IPS-18a (cell line): ENCODE data around the gene CADM2.

Source experiments
- H3K27ac ChIP-seq: one replicate; pipeline ENCODE4 v1.5.1; 2013; ENCODE audit warnings: low read length
- H3K27me3 ChIP-seq: one replicate; pipeline ENCODE4 v1.6.1; 2013; ENCODE audit warnings: mild to moderate bottlenecking, low read length; ENCODE audit not compliant: control insufficient read depth, insufficient read depth
- H3K36me3 ChIP-seq: one replicate; pipeline ENCODE4 v1.6.1; 2013; ENCODE audit warnings: low read depth, low read length; ENCODE audit not compliant: control insufficient read depth
- H3K4me1 ChIP-seq: one replicate; pipeline ENCODE4 v1.6.1; 2013; ENCODE audit warnings: low read depth, low read length; ENCODE audit not compliant: control insufficient read depth
- H3K4me3 ChIP-seq: one replicate; pipeline ENCODE4 v1.5.1; 2013; ENCODE audit warnings: low read length
- H3K9ac ChIP-seq: one replicate; pipeline ENCODE4 v1.6.1; 2013; ENCODE audit warnings: mild to moderate bottlenecking, low read length, moderate library complexity
- H3K9me3 ChIP-seq: one replicate; pipeline ENCODE4 v1.6.1; 2013; ENCODE audit warnings: low read depth, low read length; ENCODE audit not compliant: control insufficient read depth

CADM2 gene

DNA sequence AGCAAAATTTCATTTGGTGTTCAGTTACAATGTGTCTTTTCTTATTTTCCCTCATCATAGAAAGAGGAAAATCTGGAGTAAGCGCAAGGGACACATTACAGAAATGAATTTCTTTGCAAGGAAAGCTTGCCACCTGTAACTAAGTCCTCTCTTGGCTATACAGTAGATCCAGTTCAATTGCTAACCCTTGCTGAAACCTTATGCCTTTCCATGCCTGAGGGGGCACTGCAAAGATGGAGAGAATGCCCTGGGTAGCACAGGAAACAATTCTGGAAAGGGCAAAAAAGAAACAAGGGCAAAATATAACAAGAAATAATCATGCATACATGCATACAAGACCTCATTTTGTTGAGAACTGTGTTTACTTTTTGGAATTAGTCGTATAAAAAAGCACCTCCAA, 4.3 kb downstream of the CADM2 start:
- H3K9ac ChIP-seq = no peak overlapping the region
- peaks cover 13% of the 10 kb centered on the region for H3K27me3 ChIP-seq
- H3K27ac ChIP-seq = no peak overlapping the region
- H3K4me3 ChIP-seq = no peak overlapping the region
- peaks cover 52% of the 10 kb centered on the region for H3K4me1 ChIP-seq
- no peaks in the 10 kb centered on the region for H3K36me3 ChIP-seq
- no peaks in the 10 kb centered on the region for H3K9me3 ChIP-seq

- Histone ChIP-seq H3K36me3 (no peaks in the 10 kb centered on the region), H3K4me3 (peak overlapping the region; percentile 21), H3K27me3 (peaks cover 13% of the 10 kb centered on the region), H3K27ac (peak overlapping the region; percentile 34), H3K4me1 (peaks cover 67% of the 10 kb centered on the region), H3K9ac (no peak overlapping the region), H3K9me3 (no peaks in the 10 kb centered on the region)
Measured at GRCh38 chr3:84965141-84965540, 6.4 kb downstream of the CADM2 start.

DNA sequence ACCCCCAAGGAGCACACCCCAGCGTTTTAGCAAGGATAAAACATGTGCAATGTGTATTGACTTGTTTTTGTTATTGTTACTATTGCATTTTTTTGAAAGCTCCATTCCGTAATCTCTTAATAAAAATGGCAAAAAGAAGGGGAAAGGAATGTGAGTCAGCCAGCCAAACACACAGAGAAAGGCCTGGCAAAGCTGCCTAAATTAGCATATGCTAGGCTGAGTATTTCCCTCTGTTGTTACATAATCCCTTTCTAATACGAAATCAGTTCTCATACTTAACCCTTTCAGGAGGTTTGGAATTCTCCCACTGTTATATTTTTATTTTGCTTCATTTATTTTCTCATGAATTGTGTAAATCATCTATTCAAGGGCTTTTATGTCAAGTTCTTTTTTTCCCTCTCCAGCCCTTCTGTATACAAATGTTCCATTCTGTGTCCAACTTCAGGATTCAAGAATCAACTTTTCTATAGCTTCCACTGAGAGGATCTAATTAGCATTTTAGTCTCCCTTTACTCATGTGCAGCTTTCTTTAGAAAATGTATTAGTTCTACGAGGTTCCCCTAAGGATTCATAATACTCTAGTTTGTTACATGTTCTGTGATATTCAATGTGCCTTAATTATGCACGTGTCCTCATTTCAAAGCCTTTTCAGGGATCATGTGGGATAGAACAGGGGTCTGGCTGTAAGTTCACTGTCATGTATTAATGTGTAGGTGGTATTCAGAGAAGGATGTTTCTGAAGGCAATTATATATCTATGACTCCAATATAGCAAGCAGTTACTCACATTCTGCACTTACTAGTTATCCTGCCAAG, 9.2 kb downstream of the CADM2 start:
- H3K4me1 ChIP-seq = peaks cover 71% of the 10 kb centered on the region
- peak overlapping the region; percentile 40 for H3K9ac ChIP-seq
- no peaks in the 10 kb centered on the region for H3K27me3 ChIP-seq
- peak overlapping the region; percentile 60 for H3K27ac ChIP-seq
- H3K9me3 ChIP-seq = no peaks in the 10 kb centered on the region
- peak overlapping the region; percentile 45 for H3K4me3 ChIP-seq
- no peaks in the 10 kb centered on the region for H3K36me3 ChIP-seq

DNA sequence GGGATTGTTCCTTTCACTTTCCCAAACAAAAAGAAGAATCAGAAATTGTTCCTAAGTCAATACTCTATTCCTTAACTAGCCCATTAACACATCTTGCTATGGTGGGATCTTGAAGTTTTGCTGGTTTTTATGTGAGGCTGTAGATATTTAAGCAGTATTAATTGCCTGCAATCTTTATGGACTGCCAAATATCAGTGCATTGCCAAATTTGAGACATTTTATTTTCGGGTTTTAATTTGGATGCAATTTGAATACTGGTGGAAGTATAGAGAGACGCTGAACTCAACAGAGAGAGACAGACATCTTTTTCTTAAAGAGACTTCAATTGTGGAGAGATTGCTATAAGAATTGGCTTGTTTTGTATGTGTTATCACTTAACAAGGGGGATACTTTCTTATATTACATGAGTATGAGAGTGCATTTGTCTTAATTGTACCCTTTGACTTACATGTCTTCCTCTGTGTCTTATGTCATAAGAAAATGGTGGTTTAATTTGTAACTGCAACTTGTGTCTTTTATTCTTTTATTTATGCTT, 10.0 kb downstream of the CADM2 start:
- H3K9ac ChIP-seq = no peak overlapping the region
- H3K9me3 ChIP-seq = no peaks in the 10 kb centered on the region
- peaks cover 65% of the 10 kb centered on the region for H3K4me1 ChIP-seq
- no peaks in the 10 kb centered on the region for H3K27me3 ChIP-seq
- H3K4me3 ChIP-seq = peak overlapping the region; percentile 14
- H3K36me3 ChIP-seq = no peaks in the 10 kb centered on the region
- no peak overlapping the region for H3K27ac ChIP-seq

DNA sequence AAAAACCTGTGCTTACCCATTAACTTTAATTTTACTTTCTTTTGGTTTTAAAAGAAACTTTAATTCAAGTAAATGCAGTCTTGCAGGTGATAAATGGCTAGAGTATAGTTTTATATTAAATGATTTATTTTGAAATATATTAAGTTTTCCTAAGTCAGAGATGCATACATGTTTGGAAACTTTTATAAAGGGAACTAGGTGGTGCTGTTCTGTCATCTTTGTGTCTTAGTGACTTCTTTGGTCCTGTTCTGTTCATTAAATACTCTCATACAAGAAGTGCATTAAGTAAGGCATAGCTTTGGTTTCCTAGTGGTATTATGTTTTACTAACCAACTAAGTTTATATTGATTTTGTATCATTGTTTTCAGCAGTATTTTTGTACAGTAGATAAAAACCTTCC, 15.6 kb downstream of the CADM2 start:
- H3K27ac ChIP-seq = no peak overlapping the region
- no peaks in the 10 kb centered on the region for H3K9me3 ChIP-seq
- H3K4me1 ChIP-seq = peaks cover 29% of the 10 kb centered on the region
- H3K27me3 ChIP-seq = no peaks in the 10 kb centered on the region
- H3K4me3 ChIP-seq = no peak overlapping the region
- no peaks in the 10 kb centered on the region for H3K36me3 ChIP-seq
- no peak overlapping the region for H3K9ac ChIP-seq

- peaks cover 11% of the 10 kb centered on the region for H3K4me1 ChIP-seq
Measured at GRCh38 chr3:84977021-84977420, 18.2 kb downstream of the CADM2 start.

GRCh38 chr3:84978843-84979242, 20.1 kb downstream of the CADM2 start:
- no peak overlapping the region for H3K9ac ChIP-seq
- peaks cover 12% of the 10 kb centered on the region for H3K4me1 ChIP-seq
- no peaks in the 10 kb centered on the region for H3K27me3 ChIP-seq
- no peaks in the 10 kb centered on the region for H3K36me3 ChIP-seq
- no peaks in the 10 kb centered on the region for H3K9me3 ChIP-seq
- no peak overlapping the region for H3K4me3 ChIP-seq
- H3K27ac ChIP-seq = peak overlapping the region; percentile 39

More at GRCh38 chr3:84977021-84977420, 18.2 kb downstream of the CADM2 start:
- Histone ChIP-seq H3K27me3 (no peaks in the 10 kb centered on the region), H3K36me3 (no peaks in the 10 kb centered on the region), H3K9ac (no peak overlapping the region), H3K9me3 (no peaks in the 10 kb centered on the region), H3K4me3 (no peak overlapping the region), H3K27ac (no peak overlapping the region)

DNA sequence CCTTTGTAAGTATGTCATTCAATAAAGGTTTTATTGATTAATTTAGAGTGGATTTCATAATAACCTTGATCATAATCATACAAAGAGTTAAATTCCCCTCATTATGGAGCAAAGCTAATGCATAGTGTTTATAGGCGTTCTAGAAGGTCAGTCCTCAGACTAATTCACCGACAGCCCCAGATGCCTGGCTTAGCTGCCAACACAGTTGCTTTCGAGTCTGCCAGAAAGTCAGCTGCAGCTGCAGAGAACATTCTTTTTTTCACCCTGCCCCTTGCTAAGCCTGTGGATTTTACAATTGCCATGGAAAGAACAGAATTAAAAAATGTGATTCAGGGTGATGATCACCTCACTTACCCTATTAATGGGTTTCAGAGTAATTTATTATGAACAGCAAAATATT, 21.2 kb downstream of the CADM2 start:
- Histone ChIP-seq H3K4me3 (no peak overlapping the region), H3K36me3 (no peaks in the 10 kb centered on the region), H3K9me3 (no peaks in the 10 kb centered on the region), H3K27me3 (no peaks in the 10 kb centered on the region), H3K9ac (no peak overlapping the region), H3K4me1 (peaks cover 21% of the 10 kb centered on the region), H3K27ac (no peak overlapping the region)

DNA sequence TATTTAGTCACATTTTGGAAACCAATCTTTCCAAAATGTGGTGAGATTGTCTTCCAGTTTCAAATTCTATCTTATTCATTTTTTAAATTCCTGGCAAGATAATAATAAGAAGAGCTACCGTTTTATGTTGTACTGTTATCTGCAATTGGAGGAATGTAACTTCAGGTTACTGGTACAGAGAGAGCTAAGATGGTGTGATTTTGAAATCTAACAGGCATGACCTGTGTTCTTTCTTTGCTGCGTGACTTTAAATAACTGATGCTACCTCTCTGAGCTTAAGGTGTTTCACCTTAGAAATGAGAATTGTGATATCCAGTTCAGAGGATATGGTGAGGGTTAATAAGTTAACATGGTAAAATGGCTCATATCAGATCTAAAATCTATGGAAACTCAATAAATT, 21.7 kb downstream of the CADM2 start:
- Histone ChIP-seq H3K36me3 (no peaks in the 10 kb centered on the region), H3K27ac (no peak overlapping the region), H3K9ac (no peak overlapping the region), H3K4me1 (peaks cover 21% of the 10 kb centered on the region), H3K27me3 (no peaks in the 10 kb centered on the region), H3K4me3 (no peak overlapping the region), H3K9me3 (no peaks in the 10 kb centered on the region)

DNA sequence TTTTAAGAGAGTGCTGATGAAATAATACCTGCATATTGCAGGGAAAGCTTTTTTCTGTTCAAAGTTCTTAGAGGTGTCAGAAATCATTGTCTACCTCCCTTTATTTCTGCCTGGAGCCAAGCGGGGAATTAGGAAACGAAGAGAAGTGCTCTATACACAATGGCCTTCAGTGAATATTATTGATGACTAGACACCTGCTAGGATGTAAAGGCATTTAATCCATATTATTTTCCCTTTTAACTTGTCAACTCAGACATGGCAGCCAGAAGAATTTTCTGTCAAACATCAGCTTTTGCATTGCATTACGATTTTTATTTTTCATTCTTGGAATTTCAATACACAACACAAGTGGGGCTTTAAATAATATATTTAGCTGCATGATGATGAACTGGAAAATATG, 24.7 kb downstream of the CADM2 start:
- Histone ChIP-seq H3K9me3 (no peaks in the 10 kb centered on the region), H3K9ac (no peak overlapping the region), H3K36me3 (no peaks in the 10 kb centered on the region), H3K27me3 (no peaks in the 10 kb centered on the region), H3K27ac (no peak overlapping the region), H3K4me1 (peaks cover 25% of the 10 kb centered on the region), H3K4me3 (no peak overlapping the region)

- Histone ChIP-seq H3K4me3 (peak overlapping the region; percentile 35), H3K36me3 (no peaks in the 10 kb centered on the region), H3K4me1 (peaks cover 21% of the 10 kb centered on the region), H3K27me3 (no peaks in the 10 kb centered on the region), H3K27ac (no peak overlapping the region), H3K9me3 (no peaks in the 10 kb centered on the region), H3K9ac (no peak overlapping the region)
Measured at GRCh38 chr3:84984429-84984828, 25.6 kb downstream of the CADM2 start.

DNA sequence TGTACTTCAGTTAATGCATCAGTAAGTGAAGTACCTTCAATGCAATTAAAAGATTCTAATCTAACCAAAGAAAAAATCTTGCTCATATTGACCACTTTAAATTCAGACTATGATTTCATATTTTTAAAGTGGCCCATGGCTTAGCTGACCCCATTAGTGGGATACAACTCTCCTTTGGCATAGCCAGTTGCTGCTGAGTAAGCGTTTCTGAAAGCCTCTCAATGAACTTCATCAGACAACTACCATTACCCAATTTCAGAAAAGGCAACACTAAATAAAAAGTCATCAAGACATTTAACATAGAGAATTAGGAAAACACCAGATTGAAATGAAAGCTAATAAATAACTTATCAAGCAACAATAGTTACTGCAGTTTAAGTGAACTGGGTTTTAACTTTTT, 27.0 kb downstream of the CADM2 start:
- H3K4me3 ChIP-seq = no peak overlapping the region
- H3K27me3 ChIP-seq = no peaks in the 10 kb centered on the region
- H3K9me3 ChIP-seq = no peaks in the 10 kb centered on the region
- H3K9ac ChIP-seq = no peak overlapping the region
- no peaks in the 10 kb centered on the region for H3K36me3 ChIP-seq
- peaks cover 21% of the 10 kb centered on the region for H3K4me1 ChIP-seq
- no peak overlapping the region for H3K27ac ChIP-seq
